ENCODE results near the gene VIPR2. TPM values are rescaled to one million over a fixed set of nuclear protein-coding genes. Genes with fewer than 3 reads are reported as not detected.

VIPR2 gene
- total RNA-seq, 4 donors from 2014 or later: 1.8 to 3.7 (median 2.7) TPM

DNA sequence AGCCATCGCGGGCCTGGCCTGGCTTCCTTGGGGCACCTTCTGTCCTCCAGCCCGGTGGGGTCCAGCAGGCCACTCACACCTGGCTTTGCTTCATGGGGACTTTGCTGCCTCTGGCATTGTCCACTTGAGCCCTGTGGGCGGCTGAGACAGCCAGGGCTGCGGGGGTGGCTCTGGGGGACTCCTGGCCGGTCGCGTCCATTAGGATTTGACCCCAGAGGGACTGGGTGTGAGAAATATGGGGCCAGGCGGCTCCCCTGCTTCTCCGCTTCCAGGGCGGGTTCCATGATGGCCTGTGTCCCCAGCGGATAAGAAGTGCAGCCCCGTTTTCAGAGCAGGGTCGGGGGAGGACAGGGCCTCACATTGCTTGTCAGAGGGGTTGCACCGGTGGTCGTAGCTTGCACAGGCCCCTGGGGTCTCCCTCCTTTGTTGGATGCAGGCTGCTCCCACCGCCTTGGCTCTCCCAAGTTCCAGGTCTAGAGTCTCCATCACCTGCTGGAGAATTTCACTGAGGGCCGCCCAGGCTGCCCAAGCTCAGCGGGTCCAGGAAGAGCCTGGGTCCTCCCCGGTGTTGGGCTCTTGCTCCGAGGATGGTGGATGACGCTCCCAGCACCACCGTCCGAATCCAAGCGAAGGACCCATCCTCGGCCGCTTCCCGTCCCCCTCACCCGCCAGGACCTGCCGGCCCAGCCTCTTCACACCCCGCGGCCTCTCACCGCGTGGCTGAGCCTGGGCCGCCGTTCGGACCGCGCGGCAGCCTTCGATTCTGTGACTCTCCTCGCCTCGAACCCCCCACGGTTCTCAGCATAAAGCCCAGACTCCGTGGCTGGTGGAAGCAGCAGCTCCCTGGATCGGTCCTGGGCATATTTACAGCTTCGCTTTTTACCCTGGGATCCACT lies 148.2 kb downstream of the VIPR2 start:
- Histone ChIP-seq H3K36me3 (no peaks in the 10 kb centered on the region), H3K4me3 (peak overlapping the region in 1 of 4 donors; percentile 19), H3K27me3 (peaks cover 58% of the 10 kb centered on the region), H3K9me3 (no peaks in the 10 kb centered on the region), H3K27ac (no peak overlapping the region), H3K4me1 (no peaks in the 10 kb centered on the region)
- in situ Hi-C loops (cut with MboI; ENCODE audit: low pct_ligation_motif_present in 1 of 4, low pct_unique_long_range_greater_than_20kb in 1 of 4, low sequenced_read_pairs in 3 of 4): no loop called here
- 83% methylated on average over 46 of the region's 47 CpGs; no CpG with 5 or more reads in 1 of the 2 donors for WGBS, 2 donors (ENCODE audit: low coverage in 1 of 2)
- intact Hi-C loops (cut with DNase I; ENCODE audit: low total_unique reads): no loop called here
- TF ChIP-seq POLR2AphosphoS5 (IDR thresholded peaks at IDR 0.05) (no peak), POLR2A (IDR thresholded peaks at IDR 0.05) (no peak)
- DNase-seq: no peak

DNA sequence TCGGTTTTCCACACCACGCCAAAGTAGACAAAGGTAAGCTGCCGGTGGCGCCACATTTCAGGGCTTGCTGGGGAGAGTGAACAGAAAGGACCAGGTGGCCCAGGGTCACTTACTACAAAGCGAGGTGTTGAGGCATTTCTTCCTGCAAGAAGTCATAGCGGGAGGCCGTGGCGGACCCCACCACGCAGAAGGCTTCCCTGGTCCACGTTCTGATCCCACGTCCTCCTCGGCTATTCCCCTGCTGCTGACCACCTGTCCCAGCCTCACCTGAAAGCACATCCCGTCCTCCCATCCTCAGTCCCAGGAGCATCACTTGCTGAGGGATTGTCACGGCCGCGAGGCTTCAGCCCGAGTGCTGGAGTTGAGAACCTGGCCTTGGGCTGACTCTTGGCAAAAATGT lies 149.2 kb downstream of the VIPR2 start:
- Histone ChIP-seq H3K36me3 (no peaks in the 10 kb centered on the region), H3K4me3 (no peak overlapping the region), H3K4me1 (no peaks in the 10 kb centered on the region), H3K27ac (no peak overlapping the region), H3K27me3 (peaks cover 68% of the 10 kb centered on the region), H3K9me3 (no peaks in the 10 kb centered on the region)
- in situ Hi-C loops (cut with MboI; ENCODE audit: low pct_ligation_motif_present in 1 of 4, low pct_unique_long_range_greater_than_20kb in 1 of 4, low sequenced_read_pairs in 3 of 4) (no loop called here), intact Hi-C loops (cut with DNase I; ENCODE audit: low total_unique reads) (loop anchor here (2.0 kb wide), 1 partner anchor 57 kb away; no protein-coding TSS in a partner anchor)
- TF ChIP-seq, protein P1, sequence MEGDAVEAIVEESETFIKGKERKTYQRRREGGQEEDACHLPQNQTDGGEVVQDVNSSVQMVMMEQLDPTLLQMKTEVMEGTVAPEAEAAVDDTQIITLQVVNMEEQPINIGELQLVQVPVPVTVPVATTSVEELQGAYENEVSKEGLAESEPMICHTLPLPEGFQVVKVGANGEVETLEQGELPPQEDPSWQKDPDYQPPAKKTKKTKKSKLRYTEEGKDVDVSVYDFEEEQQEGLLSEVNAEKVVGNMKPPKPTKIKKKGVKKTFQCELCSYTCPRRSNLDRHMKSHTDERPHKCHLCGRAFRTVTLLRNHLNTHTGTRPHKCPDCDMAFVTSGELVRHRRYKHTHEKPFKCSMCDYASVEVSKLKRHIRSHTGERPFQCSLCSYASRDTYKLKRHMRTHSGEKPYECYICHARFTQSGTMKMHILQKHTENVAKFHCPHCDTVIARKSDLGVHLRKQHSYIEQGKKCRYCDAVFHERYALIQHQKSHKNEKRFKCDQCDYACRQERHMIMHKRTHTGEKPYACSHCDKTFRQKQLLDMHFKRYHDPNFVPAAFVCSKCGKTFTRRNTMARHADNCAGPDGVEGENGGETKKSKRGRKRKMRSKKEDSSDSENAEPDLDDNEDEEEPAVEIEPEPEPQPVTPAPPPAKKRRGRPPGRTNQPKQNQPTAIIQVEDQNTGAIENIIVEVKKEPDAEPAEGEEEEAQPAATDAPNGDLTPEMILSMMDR (IDR thresholded peaks at IDR 0.05): no peak
- TF ChIP-seq POLR2A (IDR thresholded peaks at IDR 0.05): no peak
- TF ChIP-seq POLR2AphosphoS5 (IDR thresholded peaks at IDR 0.05): no peak
- no peak for TF ChIP-seq EP300 (IDR thresholded peaks at IDR 0.05; ENCODE audit: low read depth)
- WGBS, 2 donors (ENCODE audit: low coverage in 1 of 2): 92% methylated on average over 17 of the region's 17 CpGs; no CpG with 5 or more reads in 1 of the 2 donors
- DNase-seq: no peak

GRCh38 chr7:158994687-158995086 lies 150.0 kb downstream of the VIPR2 start:
- peaks cover 76% of the 10 kb centered on the region for H3K27me3 ChIP-seq

DNA sequence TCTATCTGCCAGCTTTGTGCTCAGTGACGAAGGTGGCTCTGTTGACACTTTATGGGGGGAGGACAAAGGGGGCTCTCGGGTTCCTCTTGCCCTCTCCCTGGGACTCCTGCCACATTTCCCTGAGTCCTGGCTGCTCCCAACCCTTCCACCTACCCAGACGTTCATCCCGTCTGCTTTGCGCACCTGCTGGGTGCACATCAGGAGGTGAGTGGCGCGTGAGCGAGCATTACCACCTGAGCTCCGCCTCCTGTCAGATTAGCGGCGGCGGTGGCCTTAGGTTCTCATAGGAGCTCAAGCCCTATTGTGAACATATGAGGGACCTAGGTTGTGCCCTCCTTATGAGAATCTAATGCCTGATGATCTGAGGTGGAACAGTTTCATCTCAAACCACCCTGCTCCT lies 151.1 kb downstream of the VIPR2 start:
- TF ChIP-seq EP300 (IDR thresholded peaks at IDR 0.05; ENCODE audit: low read depth) (no peak), POLR2A (IDR thresholded peaks at IDR 0.05) (no peak), POLR2AphosphoS5 (IDR thresholded peaks at IDR 0.05) (no peak)
- TF ChIP-seq, protein P1 (IDR thresholded peaks at IDR 0.05): no peak
- no peak for DNase-seq
- Histone ChIP-seq H3K9me3 (no peaks in the 10 kb centered on the region), H3K36me3 (no peaks in the 10 kb centered on the region), H3K4me1 (no peaks in the 10 kb centered on the region), H3K27ac (no peak overlapping the region), H3K27me3 (peaks cover 76% of the 10 kb centered on the region), H3K4me3 (no peak overlapping the region)
- intact Hi-C loops (cut with DNase I; ENCODE audit: low total_unique reads) (no loop called here), in situ Hi-C loops (cut with MboI; ENCODE audit: low pct_ligation_motif_present in 1 of 4, low pct_unique_long_range_greater_than_20kb in 1 of 4, low sequenced_read_pairs in 3 of 4) (no loop called here)
- 29 to 90% methylated on average over 1 to 12 of the region's 12 CpGs for WGBS, 2 donors (ENCODE audit: low coverage in 1 of 2)

More at GRCh38 chr7:158994687-158995086, 150.0 kb downstream of the VIPR2 start:
- intact Hi-C loops (cut with DNase I; ENCODE audit: low total_unique reads) (loop anchor here (2.0 kb wide), 1 partner anchor 58 kb away; no protein-coding TSS in a partner anchor), in situ Hi-C loops (cut with MboI; ENCODE audit: low pct_ligation_motif_present in 1 of 4, low pct_unique_long_range_greater_than_20kb in 1 of 4, low sequenced_read_pairs in 3 of 4) (no loop called here)
- TF ChIP-seq POLR2A (IDR thresholded peaks at IDR 0.05) (no peak), POLR2AphosphoS5 (IDR thresholded peaks at IDR 0.05) (no peak), EP300 (IDR thresholded peaks at IDR 0.05; ENCODE audit: low read depth) (no peak)
- TF ChIP-seq, protein P1 (IDR thresholded peaks at IDR 0.05): no peak
- DNase-seq: no peak
- Histone ChIP-seq H3K4me3 (no peak overlapping the region), H3K27ac (no peak overlapping the region), H3K36me3 (no peaks in the 10 kb centered on the region), H3K9me3 (no peaks in the 10 kb centered on the region), H3K4me1 (no peaks in the 10 kb centered on the region)
- WGBS, 2 donors (ENCODE audit: low coverage in 1 of 2): 93 to 96% methylated on average over 4 to 6 of the region's 6 CpGs
